ENCODE measurements around the gene ANKS1B. TPM values are rescaled to one million over a fixed set of nuclear protein-coding genes. Genes with fewer than 3 reads are reported as not detected.
"Not testable (repeated sequence)": the region's sequence is repeated elsewhere in the genome, so short reads cannot be mapped to it uniquely, and the experiment has no call there.

Gene ANKS1B
- total RNA-seq, 1 donor from 2014 or later: 0.46 TPM

DNA sequence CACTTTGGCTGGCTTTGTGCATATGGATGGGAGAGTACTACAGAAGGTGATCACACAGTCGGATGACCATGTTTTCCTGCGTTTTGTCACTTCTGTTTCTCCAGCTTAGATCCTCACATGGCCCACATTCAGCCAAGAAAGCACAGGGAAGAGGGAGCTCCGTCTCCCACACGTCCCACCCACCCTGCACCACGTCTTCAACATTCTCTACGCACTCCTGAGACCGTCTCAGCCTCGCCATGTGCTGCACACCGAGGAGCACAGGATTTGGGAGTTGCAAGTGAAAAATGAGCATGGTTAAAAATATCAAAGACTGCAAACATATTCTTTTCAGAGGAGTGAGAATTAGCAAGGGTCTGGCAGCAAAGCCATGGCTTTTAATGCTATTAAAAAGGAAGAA lies 1217.5 kb downstream of the ANKS1B start:
- no peak overlapping the region for H3K4me3 ChIP-seq (ENCODE audit: low read depth, low read length)
- no peak for DNase-seq (ENCODE audit: low read depth)

DNA sequence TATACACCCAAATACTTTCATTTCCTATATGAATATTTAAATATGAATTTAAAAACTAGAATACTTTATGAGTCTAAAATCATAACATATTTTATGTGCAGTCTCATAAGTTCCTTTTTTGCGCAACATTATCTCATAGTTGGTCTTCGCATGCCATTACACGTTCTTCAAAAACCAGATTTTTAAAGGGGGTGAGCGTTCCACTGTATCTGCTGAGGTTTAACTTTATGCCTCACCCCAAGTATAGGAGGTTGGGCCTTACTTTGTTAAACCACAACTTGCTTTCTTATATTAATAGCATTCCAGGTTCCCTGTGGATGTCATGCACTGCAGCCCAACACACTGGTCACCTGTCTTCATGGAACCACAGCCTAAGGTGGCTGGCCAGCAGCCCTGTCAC lies 1221.1 kb downstream of the ANKS1B start:
- TF ChIP-seq, protein P1, sequence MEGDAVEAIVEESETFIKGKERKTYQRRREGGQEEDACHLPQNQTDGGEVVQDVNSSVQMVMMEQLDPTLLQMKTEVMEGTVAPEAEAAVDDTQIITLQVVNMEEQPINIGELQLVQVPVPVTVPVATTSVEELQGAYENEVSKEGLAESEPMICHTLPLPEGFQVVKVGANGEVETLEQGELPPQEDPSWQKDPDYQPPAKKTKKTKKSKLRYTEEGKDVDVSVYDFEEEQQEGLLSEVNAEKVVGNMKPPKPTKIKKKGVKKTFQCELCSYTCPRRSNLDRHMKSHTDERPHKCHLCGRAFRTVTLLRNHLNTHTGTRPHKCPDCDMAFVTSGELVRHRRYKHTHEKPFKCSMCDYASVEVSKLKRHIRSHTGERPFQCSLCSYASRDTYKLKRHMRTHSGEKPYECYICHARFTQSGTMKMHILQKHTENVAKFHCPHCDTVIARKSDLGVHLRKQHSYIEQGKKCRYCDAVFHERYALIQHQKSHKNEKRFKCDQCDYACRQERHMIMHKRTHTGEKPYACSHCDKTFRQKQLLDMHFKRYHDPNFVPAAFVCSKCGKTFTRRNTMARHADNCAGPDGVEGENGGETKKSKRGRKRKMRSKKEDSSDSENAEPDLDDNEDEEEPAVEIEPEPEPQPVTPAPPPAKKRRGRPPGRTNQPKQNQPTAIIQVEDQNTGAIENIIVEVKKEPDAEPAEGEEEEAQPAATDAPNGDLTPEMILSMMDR (conservative IDR thresholded peaks at IDR 0.05; ENCODE audit: low read depth, low read length): no peak
- no peak for DNase-seq (ENCODE audit: low read depth)
- no peak overlapping the region for H3K4me3 ChIP-seq (ENCODE audit: low read depth, low read length)

More for the DNA sequence above, 1217.5 kb downstream of the ANKS1B start:
- TF ChIP-seq, protein P1 (conservative IDR thresholded peaks at IDR 0.05; ENCODE audit: low read depth, low read length): no peak

DNA sequence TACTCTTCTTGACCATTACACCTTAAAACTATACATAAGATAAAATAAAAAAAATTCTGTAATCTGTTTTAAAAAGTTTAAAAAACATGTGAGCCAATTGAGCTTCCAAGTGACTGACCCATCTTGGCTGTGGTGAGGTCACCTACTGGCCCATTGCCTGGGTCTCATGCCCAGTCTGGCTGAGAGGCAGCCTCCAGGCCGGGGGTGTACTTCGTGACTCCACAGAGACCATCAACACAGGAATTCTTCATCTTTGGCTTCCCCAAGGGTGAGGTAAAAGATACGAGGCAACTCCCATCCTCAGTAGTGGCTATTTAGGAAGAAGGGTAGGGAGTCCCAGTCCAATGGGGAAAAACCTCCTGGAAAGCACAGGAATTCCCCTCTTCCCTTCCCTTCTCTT lies 1226.4 kb downstream of the ANKS1B start:
- H3K4me3 ChIP-seq (ENCODE audit: low read depth, low read length): no peak overlapping the region
- TF ChIP-seq, protein P1 (conservative IDR thresholded peaks at IDR 0.05; ENCODE audit: low read depth, low read length): no peak
- no peak for DNase-seq (ENCODE audit: low read depth)

DNA sequence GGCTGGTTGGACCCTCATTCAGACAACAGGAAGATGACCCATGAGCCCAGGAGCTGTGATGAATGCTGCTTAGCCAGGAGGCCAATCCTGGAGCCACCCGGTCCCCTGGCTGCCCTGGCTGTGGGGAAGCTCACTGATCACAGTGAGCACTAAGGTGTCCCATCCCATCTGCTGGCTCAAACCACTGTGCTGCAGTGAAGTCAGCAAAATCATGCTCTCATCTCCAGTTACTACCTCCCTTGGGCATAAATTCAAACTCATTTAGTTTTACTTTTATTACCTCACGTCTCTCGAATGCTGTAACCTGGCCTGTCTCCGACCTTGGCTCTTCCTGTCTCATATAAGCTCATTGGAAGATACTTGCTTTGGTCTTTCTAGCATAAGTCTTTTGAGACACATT lies 1227.3 kb downstream of the ANKS1B start:
- TF ChIP-seq, protein P1 (conservative IDR thresholded peaks at IDR 0.05; ENCODE audit: low read depth, low read length): no peak
- no peak for DNase-seq (ENCODE audit: low read depth)

DNA sequence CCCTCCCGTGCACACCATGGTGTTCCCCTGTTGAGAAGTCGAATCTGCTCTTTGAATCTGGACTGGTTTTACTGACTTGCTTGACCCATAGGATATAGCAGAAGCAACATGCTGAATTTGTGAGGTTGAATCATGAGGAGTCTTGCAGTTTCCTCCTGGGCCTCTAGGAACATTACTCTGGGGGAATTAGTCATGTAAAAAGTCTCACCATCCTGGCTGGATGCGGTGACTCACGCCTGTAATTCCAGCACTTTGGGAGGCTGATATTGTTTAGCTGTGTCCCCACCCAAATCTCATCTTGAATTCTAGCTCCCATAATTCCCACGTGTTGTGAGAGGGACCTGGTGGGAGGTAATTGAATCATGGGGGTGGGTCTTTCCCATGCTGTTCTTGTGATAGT lies 1228.9 kb downstream of the ANKS1B start:
- not testable (repeated sequence) for H3K4me3 ChIP-seq (ENCODE audit: low read depth, low read length)
- peak; percentile 27 for DNase-seq (ENCODE audit: low read depth)
- TF ChIP-seq, protein P1 (conservative IDR thresholded peaks at IDR 0.05; ENCODE audit: low read depth, low read length): peak; percentile 30

More for the DNA sequence above, 1227.3 kb downstream of the ANKS1B start:
- no peak overlapping the region for H3K4me3 ChIP-seq (ENCODE audit: low read depth, low read length)

DNA sequence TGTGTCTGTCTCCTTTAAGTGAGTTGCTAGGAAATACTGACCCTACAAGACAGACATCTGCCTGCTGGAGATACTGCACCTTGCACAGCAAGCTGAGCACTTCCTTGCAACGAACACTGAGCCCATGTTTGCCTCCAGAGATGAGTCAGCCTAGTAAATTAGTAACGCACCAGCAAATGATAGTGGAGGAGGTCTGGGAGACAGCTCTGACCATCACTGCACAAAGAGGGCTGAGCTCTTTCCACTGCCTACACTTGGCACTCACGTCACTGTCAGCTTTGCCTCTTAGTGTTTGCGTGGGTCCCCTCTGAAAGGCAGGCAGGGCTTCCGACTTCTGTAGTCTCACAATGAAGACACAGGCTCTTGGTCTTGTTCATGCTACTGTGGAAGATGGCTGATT lies 1230.6 kb downstream of the ANKS1B start:
- TF ChIP-seq, protein P1 (conservative IDR thresholded peaks at IDR 0.05; ENCODE audit: low read depth, low read length): no peak
- no peak overlapping the region for H3K4me3 ChIP-seq (ENCODE audit: low read depth, low read length)
- DNase-seq (ENCODE audit: low read depth): peak; percentile 49

DNA sequence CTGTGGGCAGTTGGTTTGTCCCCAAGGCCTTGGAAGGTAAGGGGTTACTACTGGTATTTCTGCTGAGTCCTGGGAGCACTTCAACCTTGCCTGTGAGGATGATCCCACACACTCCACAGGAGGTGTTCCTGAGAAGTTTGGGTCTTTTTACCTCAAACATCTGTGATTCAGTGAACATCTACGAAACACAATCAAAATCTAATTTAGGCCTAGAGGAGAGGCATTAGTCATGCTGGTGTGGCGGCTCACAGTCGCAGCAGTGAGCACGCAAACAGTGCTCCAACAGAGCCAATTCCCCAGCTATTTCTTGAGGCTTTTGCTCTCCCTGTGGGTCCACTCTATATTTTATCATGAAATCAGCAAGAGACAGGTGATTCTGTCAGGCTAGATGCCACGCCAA lies 1232.0 kb downstream of the ANKS1B start:
- no peak overlapping the region for H3K4me3 ChIP-seq (ENCODE audit: low read depth, low read length)
- no peak for DNase-seq (ENCODE audit: low read depth)
- TF ChIP-seq, protein P1 (conservative IDR thresholded peaks at IDR 0.05; ENCODE audit: low read depth, low read length): no peak
